Measurements from ENCODE around the gene LMX1B.

LMX1B gene

DNA sequence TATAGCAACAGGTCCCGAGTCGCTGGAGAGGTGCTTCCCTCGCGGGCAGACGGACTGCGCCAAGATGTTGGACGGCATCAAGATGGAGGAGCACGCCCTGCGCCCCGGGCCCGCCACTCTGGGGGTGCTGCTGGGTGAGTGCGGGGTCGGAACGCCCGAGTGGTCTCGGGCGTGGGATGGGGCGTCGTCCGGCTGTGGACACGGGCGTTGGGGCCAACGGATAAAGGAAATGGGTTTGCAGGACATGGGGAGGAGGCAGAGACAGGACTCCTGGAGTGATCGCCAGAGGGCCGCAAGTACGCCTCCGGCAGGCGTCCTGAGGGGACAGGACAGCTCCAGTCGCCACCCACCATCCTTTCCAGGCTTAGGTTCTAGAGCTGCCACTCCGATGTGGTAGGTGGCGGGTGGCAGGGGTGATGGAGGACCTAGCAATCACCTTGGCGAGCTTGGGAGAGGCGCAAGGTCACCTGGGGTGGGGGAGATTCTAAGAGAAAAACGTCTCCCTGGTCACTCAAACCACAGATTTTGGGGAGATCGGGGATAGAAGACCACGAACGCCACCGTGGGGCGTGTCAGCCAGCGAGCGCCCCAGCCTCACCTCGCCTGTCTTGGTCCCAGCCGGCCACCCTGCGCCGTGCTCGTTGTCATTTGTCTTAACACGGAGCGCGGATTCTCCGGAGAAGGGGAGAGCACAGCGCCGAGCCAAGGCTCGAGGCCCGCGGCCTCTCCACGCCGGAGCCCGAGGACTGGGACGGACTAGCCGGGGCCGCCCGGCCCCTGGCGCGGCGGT, 922 bp downstream of the LMX1B start (continued):
- TF ChIP-seq, protein P1, sequence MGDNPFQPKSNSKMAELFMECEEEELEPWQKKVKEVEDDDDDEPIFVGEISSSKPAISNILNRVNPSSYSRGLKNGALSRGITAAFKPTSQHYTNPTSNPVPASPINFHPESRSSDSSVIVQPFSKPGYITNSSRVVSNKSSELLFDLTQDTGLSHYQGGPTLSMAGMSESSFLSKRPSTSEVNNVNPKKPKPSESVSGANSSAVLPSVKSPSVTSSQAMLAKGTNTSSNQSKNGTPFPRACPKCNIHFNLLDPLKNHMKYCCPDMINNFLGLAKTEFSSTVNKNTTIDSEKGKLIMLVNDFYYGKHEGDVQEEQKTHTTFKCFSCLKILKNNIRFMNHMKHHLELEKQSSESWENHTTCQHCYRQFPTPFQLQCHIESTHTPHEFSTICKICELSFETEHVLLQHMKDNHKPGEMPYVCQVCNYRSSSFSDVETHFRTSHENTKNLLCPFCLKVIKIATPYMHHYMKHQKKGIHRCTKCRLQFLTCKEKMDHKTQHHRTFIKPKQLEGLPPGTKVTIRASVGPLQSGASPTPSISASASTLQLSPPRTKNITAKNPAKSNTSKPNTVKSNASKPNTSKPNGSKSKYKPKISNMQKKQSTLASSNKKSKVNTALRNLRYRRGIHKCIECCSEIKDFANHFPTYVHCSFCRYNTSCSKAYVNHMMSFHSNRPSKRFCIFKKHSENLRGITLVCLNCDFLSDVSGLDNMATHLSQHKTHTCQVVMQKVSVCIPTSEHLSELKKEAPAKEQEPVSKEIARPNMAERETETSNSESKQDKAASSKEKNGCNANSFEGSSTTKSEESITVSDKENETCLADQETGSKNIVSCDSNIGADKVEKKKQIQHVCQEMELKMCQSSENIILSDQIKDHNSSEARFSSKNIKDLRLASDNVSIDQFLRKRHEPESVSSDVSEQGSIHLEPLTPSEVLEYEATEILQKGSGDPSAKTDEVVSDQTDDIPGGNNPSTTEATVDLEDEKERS (tag by site-specific recombination; IDR thresholded peaks at IDR 0.05) = no peak
- TF ChIP-seq ZNF133 (tag by site-specific recombination; IDR thresholded peaks at IDR 0.05) (no peak), ZNF664 (tag by site-specific recombination; IDR thresholded peaks at IDR 0.05) (no peak), ZBTB20 (tag by site-specific recombination; IDR thresholded peaks at IDR 0.05) (peak; percentile 53; the same call in 1 of the 2 replicates), SCRT2 (tag by site-specific recombination; IDR thresholded peaks at IDR 0.05) (peak; percentile 88), ZNF544 (tag by site-specific recombination; IDR thresholded peaks at IDR 0.05) (no peak), SP7 (tag by site-specific recombination; IDR thresholded peaks at IDR 0.05) (no peak), ZNF423 (tag by site-specific recombination; IDR thresholded peaks at IDR 0.05) (no peak), ZBTB7A (tag by site-specific recombination; IDR thresholded peaks at IDR 0.05; ENCODE audit: low read depth) (no peak), IKZF3 (tag by site-specific recombination; IDR thresholded peaks at IDR 0.05) (no peak), ZBTB1 (tag by site-specific recombination; IDR thresholded peaks at IDR 0.05) (no peak), ZNF785 (tag by site-specific recombination; IDR thresholded peaks at IDR 0.05) (no peak), ZNF292 (tag by site-specific recombination; IDR thresholded peaks at IDR 0.05; ENCODE audit: borderline replicate concordance, low read depth) (no peak), ZNF670 (tag by site-specific recombination; IDR thresholded peaks at IDR 0.05; ENCODE audit: low read depth) (no peak), RBAK (tag by site-specific recombination; IDR thresholded peaks at IDR 0.05) (no peak), ZNF561 (tag by site-specific recombination; IDR thresholded peaks at IDR 0.05; ENCODE audit: borderline replicate concordance) (no peak), ZFP41 (tag by site-specific recombination; IDR thresholded peaks at IDR 0.05; ENCODE audit: borderline replicate concordance) (no peak), ZFP3 (tag by site-specific recombination; IDR thresholded peaks at IDR 0.05; ENCODE audit: low read depth) (no peak), ZNF549 (tag by site-specific recombination; IDR thresholded peaks at IDR 0.05) (no peak), ZNF658 (tag by site-specific recombination; IDR thresholded peaks at IDR 0.05) (no peak), MYNN (tag by site-specific recombination; IDR thresholded peaks at IDR 0.05; ENCODE audit: borderline replicate concordance) (no peak), MZF1 (tag by site-specific recombination; IDR thresholded peaks at IDR 0.05; ENCODE audit: borderline replicate concordance) (no peak), SCRT1 (tag by site-specific recombination; IDR thresholded peaks at IDR 0.05; ENCODE audit: borderline replicate concordance) (peak; percentile 33; the same call in 1 of the 2 replicates), ZNF560 (tag by site-specific recombination; IDR thresholded peaks at IDR 0.05; ENCODE audit: borderline replicate concordance) (no peak), ZNF19 (tag by site-specific recombination; IDR thresholded peaks at IDR 0.05; ENCODE audit: low read depth) (no peak), ZNF596 (tag by site-specific recombination; IDR thresholded peaks at IDR 0.05) (no peak), ZNF341 (tag by site-specific recombination; IDR thresholded peaks at IDR 0.05; ENCODE audit: low read depth) (no peak), ZIC2 (tag by site-specific recombination; IDR thresholded peaks at IDR 0.05) (peak; percentile 31), ZNF623 (tag by site-specific recombination; IDR thresholded peaks at IDR 0.05) (no peak)
- TF ChIP-seq, protein P2, sequence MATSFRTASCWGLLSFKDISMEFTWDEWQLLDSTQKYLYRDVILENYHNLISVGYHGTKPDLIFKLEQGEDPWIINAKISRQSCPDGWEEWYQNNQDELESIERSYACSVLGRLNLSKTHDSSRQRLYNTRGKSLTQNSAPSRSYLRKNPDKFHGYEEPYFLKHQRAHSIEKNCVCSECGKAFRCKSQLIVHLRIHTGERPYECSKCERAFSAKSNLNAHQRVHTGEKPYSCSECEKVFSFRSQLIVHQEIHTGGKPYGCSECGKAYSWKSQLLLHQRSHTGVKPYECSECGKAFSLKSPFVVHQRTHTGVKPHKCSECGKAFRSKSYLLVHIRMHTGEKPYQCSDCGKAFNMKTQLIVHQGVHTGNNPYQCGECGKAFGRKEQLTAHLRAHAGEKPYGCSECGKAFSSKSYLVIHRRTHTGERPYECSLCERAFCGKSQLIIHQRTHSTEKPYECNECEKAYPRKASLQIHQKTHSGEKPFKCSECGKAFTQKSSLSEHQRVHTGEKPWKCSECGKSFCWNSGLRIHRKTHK (tag by site-specific recombination; IDR thresholded peaks at IDR 0.05) = no peak
- TF ChIP-seq, protein P3, sequence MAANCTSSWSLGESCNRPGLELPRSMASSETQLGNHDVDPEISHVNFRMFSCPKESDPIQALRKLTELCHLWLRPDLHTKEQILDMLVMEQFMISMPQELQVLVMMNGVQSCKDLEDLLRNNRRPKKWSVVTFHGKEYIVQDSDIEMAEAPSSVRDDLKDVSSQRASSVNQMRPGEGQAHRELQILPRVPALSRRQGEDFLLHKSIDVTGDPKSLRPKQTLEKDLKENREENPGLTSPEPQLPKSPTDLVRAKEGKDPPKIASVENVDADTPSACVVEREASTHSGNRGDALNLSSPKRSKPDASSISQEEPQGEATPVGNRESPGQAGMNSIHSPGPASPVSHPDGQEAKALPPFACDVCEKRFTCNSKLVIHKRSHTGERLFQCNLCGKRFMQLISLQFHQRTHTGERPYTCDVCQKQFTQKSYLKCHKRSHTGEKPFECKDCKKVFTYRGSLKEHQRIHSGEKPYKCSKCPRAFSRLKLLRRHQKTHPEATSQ (tag by site-specific recombination; IDR thresholded peaks at IDR 0.05) = no peak
- TF ChIP-seq, protein P4, sequence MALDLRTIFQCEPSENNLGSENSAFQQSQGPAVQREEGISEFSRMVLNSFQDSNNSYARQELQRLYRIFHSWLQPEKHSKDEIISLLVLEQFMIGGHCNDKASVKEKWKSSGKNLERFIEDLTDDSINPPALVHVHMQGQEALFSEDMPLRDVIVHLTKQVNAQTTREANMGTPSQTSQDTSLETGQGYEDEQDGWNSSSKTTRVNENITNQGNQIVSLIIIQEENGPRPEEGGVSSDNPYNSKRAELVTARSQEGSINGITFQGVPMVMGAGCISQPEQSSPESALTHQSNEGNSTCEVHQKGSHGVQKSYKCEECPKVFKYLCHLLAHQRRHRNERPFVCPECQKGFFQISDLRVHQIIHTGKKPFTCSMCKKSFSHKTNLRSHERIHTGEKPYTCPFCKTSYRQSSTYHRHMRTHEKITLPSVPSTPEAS (tag by site-specific recombination; IDR thresholded peaks at IDR 0.05) = no peak
- TF ChIP-seq, protein P5, sequence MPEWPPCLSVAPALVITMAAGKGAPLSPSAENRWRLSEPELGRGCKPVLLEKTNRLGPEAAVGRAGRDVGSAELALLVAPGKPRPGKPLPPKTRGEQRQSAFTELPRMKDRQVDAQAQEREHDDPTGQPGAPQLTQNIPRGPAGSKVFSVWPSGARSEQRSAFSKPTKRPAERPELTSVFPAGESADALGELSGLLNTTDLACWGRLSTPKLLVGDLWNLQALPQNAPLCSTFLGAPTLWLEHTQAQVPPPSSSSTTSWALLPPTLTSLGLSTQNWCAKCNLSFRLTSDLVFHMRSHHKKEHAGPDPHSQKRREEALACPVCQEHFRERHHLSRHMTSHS (tag by site-specific recombination; IDR thresholded peaks at IDR 0.05) = no peak

Data from HEK293 (cell line).